ENCODE measurements around the gene TK1.

- TF ChIP-seq CTCF (IDR thresholded peaks at IDR 0.05; ENCODE audit: low read depth, low read length, poor library complexity, severe bottlenecking) (no peak), EZH2phosphoT487 (IDR thresholded peaks at IDR 0.05; ENCODE audit: borderline replicate concordance, low read length) (no peak)
Measured at GRCh38 chr17:78133179-78133951, 53.5 kb downstream of the TK1 start.
